GM21825 (cell line): ENCODE results near the gene IBA57.
"Not testable (repeated sequence)": the region's sequence is repeated elsewhere in the genome, so short reads cannot be mapped to it uniquely, and the experiment has no call there.

Source experiments
- ATAC-seq: cut with Tn5 transposase; IDR thresholded peaks from one replicate; pipeline ENCODE4 v1.9.1; 2021; ENCODE audit warnings: mild to moderate bottlenecking, moderate library complexity; ENCODE audit not compliant: unreplicated experiment

IBA57 gene

GRCh38 chr1:228224198-228225164 is 58.9 kb downstream of the IBA57 start:
- no peak for ATAC-seq

- ATAC-seq, result no peak
Observed at GRCh38 chr1:228225165-228225710, 59.6 kb downstream of the IBA57 start.

- no peak for ATAC-seq
Observed at GRCh38 chr1:228225740-228226139, 60.1 kb downstream of the IBA57 start.

- no peak for ATAC-seq
Observed at GRCh38 chr1:228226141-228226874, 60.7 kb downstream of the IBA57 start.

- no peak for ATAC-seq
Observed at GRCh38 chr1:228226956-228227791, 61.6 kb downstream of the IBA57 start.

GRCh38 chr1:228228147-228228546 is 62.5 kb downstream of the IBA57 start:
- not testable (repeated sequence) for ATAC-seq

GRCh38 chr1:228228601-228229074 is 63.0 kb downstream of the IBA57 start:
- no peak for ATAC-seq

GRCh38 chr1:228231189-228231588 is 65.6 kb downstream of the IBA57 start:
- no peak for ATAC-seq
